Measurements from ENCODE around the gene MAP7.

- TF ChIP-seq CTCF (IDR thresholded peaks at IDR 0.05) (no peak), POLR2A (IDR thresholded peaks at IDR 0.05) (no peak), POLR2AphosphoS5 (IDR thresholded peaks at IDR 0.05) (no peak), EP300 (IDR thresholded peaks at IDR 0.05; ENCODE audit: low read depth) (no peak)
Observed at GRCh38 chr6:136520517-136520916, 29.7 kb downstream of the MAP7 start.

All from transverse colon (tissue), 4 donors.